NCI-H2227 (cell line): ENCODE measurements around the gene PLIN5.

Source experiments
- DNase-seq: peaks from one replicate; lab custom pipeline; 2025; ENCODE audit not compliant: unreplicated experiment; lab: John Stamatoyannopoulos, UW

Gene PLIN5

GRCh38 chr19:4523306-4524110 lies 11.5 kb downstream of the PLIN5 start:
- no peak for DNase-seq

DNA sequence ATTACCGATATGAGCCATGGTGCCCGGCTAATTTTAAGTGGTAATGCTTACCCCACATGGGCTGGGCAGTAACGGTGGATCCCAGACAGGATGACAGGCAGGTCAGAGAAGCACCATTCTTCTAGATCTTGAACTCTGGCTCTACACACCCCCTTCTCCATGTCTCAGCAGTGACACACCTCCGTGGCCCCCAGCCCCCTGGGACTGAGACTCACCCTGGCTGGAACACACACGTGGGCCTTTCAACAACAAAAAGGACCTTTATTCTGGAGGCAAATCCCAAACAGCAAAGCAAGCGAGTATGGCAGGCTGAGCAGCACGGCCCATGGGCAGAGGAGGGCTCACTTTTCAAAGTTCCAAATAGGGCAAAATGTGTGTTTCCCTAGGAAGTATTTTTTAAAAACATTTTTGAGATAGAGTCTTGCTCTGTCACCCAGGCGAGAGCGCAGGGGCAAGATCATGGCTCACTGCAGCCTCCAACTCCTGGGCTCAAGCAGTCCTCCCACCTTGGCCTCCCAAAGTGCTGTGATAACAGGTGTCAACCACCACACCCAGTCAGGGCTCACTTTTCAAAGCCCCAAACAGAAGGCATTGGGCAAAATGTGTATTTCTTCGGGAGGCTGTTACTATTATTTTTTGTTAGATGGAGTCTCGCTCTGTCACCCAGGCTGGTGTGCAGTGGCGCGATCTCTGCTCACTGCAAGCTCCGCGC lies 12.6 kb downstream of the PLIN5 start:
- DNase-seq: no peak

- DNase-seq: no peak
Measured at GRCh38 chr19:4521888-4522242, 13.2 kb downstream of the PLIN5 start.

DNA sequence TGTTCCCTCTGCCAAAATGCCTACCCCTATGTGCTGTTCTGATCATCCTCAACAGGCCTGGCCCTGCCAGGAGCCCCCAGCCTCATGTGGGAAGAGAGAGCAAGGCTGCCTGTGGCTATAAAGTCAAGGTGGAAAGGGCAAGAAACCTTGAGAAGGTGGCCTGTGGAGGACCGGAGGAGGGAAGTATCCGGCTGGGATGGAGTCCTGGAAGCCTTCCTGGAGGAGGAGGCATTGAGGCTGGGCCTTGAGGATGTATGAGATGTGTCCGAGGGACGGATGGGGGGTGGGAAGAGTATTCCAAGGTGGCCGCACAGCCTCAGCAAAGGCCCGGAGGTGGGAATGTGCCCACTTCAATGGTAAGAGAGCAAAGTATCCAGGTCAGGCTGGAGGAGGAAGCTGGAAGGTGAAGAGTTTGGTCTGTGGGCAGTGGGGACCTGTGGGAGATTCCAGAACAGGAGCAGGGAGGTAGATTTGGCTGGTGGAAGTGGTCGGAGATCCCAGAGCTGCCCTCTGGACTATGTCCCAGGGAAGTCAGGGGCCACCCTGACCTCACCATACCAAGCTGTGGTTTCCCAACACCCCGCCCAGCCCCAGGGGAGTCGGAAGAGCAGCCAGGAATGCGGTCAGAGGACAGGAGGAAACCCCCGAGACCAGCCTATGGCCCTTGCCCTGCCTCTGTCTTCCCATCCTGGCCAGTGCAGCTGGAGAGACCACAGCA lies 13.7 kb downstream of the PLIN5 start:
- DNase-seq: no peak

DNA sequence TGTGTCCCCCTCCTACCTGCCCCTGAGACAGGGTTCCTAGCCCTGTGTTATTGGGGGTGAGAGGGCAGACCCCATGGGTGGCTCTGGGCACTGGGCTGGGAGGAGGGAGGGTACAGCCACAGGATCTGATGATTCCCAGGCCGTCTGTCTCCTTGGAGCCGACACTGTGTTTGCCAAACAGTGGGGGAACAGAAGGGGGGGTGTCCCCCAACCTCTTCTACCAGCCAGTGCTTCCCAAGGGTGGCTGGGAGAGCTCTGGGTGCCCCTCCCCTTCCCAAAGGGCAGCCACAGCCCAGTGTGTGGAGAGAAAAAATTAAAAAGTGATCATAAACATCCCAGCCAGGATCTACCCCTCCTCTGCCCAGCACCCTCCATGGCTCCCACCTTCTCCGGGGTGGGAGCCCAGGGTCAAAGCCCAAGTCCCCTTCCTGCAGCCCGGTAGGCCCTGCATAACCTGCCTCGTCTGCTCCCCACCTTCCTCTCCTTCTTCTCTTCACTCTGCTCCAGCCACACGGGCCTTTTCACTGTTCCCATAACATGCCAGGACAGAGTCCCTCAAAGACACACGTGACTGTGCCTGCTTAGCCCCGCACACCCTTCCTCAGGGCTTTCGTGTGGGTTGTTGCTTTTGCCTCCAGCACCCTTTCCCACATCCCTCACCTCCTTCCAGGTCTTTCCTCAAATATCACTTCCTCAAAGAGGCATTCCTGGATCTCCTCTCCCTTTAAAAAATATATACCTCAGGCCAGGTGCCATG lies 15.3 kb downstream of the PLIN5 start:
- no peak for DNase-seq

DNA sequence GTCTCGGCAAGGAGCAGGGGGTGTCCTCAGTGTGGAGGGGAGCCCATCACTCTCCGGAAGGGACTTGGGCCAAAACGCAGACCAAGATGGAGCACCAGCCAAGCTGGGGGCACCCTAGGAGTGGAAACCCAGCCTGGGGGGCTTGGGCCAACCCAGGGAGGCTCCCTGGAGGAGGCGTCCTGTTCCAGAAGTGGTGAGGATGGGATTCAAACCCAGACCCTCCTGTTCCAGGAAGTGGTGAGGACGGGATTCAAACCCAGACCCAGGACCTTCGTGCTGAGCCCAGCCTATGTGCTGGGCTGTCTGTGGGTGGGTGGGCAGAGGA lies 15.9 kb downstream of the PLIN5 start:
- DNase-seq: no peak

DNA sequence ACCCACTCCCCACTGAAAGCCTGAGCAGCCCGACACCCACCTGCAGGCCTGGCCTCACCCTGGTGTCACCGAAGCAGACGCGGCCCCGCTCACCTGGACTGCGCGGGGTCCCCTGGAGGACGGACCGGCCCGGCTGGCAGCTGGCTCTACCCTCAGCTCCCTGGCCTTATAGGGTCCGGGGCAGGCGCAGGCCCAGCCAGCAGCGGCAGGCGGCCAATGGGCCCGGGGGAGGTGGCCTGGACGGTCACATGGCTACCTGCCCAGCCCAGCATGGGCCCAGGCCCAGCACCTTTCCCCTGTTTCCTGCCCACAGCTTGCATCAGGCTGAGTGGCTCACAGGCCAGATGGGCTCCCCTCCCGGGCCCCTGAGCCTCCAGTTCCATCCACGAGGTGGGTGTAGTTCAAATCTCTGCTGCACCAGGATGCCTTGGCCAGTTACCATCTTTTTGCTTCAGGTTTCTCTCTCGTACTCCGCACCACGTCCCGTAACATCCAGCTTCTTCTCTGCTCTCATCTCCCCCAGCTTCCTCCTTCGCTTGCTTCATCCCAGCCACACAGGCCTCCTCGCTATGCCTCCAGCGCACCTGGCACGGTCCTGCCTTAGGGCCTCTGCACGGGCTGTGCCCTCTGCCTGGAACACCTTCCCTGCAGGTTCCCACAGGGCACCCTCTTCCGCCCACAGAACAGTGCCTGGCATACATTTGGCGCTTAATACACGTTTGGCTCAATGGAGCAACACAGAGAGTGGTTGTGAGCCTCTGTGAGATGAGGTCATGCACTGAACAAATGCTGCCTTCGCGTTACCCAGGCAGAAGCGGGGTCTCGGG lies 16.5 kb downstream of the PLIN5 start, which contains the start of gene PLIN4:
Gene PLIN4 (minus strand): TSS at position 142 of the 827 bp plus-strand sequence. CDS start 214 bp downstream, outside the sequence.
- no peak for DNase-seq

DNA sequence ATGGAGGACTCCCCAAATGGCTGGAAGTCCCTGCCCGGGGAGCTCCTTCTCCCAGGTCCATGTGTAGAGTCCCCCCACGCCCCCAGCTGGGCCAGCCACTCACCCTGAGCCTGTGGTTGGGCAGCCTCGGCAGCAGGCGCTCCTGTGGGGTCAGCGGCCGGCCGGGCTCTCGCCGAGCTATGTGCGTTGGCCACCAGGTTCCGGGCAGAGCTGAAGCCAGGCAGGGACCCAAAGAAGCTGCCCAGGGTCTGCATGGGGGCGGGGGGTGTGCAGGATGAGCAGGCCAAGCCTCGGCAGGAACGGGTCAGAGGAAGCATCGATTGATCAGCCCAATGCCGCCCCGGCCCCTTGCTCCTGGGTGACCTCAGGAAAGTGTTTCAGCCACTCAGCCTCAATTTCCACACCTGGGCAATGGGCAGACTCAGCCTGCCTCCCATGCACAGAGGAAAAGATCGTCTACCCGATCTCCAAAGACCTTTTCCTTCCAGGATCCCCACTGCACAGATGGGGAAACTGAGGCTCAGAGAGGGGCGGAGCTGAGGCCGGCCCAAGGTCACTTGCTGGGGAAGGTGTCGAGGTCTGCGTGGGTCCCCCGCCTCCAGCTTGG lies 17.5 kb downstream of the PLIN5 start:
- DNase-seq: no peak

- DNase-seq: no peak
Measured at GRCh38 chr19:4516939-4517300, 18.1 kb downstream of the PLIN5 start.

DNA sequence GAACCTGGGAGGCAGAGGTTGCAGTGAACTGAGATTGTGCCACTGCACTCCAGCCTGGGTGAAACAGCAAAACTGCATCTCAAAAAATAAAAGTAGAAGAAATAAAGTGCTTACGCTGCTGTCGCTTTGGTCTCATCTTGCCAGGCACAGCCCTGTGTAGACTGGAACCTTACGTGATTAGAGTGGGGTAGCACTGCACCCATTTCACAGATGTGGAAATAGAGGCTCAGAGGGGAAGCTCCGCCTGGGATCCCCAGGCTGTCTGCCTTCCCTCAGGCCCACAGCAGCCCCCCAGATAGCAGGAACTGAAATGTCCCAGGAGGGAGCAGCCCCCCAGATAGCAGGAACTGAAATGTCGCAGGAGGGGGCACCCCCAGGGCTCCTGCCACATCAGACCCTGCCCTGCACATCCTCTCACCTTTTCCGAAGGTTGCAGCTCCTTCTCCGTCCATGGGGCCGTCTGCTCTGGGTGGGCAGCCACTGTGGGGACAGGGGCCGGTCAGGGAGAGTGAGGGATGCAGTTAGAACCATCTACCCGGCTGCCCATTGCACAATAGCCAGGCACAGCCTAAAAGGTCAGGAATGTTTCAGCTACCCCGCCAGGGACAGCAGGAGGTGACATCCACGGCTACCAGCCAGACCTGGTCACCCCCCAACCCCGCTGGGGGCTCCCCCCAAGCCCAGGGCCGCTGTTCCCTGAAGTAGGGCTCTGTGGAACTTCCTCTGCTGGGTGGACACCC lies 18.7 kb downstream of the PLIN5 start:
- DNase-seq: no peak

GRCh38 chr19:4515732-4516131 lies 19.3 kb downstream of the PLIN5 start:
- no peak for DNase-seq

DNA sequence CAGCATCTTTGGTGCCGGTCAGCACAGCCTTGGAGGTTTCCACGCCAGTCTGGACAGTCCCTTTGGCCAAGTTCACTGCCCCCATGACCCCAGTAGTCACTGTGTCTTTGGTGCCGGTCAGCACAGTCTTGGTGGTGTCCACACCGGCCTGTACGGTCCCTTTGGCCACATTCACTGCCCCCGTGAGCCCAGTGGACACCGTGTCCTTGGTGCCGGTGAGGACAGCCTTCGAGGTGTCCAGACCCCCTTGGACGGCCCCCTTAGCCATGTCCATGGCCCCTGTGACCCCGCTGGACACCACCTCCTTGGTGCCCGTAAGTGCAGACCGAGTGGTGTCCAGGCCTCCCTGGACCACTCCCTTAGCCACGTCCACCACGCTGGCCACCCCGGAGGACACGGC lies 21.8 kb downstream of the PLIN5 start:
- no peak for DNase-seq

- DNase-seq: no peak
Measured at GRCh38 chr19:4512070-4512469, 23.0 kb downstream of the PLIN5 start.

DNA sequence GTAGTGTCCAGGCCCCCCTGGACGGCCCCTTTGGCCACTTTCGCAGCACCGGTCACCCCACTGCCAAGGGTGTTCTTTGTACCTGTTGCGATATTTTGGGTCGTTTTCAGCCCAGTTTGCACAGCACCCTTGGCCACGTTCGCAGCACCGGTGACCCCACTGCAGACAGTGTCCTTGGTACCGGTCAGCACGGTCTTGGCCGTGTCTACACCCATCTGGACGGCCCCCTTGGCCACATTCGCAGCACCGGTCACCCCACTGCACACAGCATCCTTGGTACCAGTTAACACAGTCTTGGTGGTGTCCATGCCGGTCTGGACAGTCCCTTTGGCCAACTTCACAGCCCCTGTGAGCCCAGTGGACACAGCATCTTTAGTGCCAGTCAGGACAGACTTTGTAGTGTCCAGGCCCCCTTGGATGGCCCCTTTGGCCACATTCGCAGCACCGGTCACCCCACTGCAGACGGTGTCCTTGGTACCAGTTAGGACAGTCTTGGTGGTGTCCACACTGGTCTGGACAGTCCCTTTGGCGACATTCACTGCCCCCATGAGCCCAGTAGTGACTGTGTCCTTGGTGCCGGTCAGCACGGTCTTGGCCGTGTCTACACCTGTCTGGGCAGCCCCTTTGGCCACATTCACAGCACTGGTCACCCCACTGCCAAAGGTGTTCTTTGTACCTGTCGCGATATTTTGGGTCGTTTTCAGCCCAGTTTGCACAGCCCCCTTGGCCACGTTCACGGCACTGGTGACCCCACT lies 23.5 kb downstream of the PLIN5 start:
- DNase-seq: no peak

GRCh38 chr19:4510435-4511255 lies 24.4 kb downstream of the PLIN5 start:
- no peak for DNase-seq

DNA sequence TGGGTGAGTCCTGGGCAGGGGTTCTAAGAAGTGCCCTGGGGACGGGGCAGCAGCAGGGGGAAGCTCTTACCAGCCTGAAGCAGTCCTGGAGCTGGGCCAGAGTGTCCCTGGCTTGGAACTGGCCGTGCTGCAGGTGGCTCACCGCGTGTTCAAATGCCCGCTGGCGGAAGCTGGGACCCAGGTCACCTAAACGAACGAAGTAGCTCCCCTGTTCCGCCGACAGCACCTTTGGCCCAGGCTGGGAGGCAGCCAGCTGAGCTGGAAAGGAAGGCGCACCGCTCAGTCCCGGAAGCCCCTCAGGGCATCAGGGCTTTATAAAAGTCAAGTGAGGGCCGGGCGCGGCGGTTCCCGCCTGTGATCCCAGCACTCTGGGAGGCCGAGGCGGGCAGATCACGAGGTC lies 26.3 kb downstream of the PLIN5 start:
- DNase-seq: no peak

DNA sequence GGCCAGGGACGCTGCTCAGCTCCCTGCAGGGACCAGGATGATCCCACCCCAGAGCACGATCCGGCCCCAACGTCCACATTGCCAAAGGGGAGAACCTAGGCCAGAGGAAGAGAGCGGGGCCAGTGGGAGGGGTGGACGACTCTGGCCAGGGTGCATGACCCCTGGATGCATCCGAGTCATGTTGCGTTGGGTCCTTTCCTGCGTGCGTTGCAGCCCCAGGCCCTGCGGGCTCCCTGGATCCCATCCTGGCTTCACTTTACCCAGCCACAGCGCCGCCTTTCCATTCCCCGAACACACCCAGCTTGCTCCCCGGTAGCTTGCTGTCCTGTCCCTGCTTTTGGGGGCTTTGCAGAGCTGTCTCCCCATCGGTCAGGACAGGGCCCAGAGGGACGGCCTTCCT lies 27.2 kb downstream of the PLIN5 start:
- no peak for DNase-seq

DNA sequence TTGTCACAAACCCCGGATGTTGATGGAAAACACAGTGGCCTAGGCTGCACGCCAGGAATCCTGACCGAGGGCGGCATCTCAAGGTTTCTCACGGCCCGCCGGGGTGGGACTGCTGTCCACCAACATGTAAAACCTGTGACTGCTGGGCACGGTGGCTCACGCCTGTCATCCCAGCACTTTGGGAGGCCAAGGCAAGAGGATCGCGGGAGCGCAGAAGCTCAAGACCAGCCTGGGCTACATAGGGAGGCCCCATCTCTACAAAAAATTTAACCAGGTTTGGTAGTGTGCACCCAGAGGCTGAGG lies 27.9 kb downstream of the PLIN5 start:
- no peak for DNase-seq
